Type B pancreatic cell (in vitro differentiated cells): ENCODE results near the gene HOXD1. TPM values are rescaled to one million over a fixed set of nuclear protein-coding genes. Genes with fewer than 3 reads are reported as not detected.

Experiments
- DNase-seq: peaks from one replicate; pipeline ENCODE4 v3.0.0; 2021; ENCODE audit warnings: mixed read lengths; ENCODE audit not compliant: unreplicated experiment; ENCODE audit errors: extremely low spot score
- H3K27ac Mint-ChIP-seq: 2 replicates; pipeline ENCODE4 v1.8.0; 2021; ENCODE audit warnings: mild to moderate bottlenecking, mixed read lengths
- H3K27me3 Mint-ChIP-seq: 2 replicates; pipeline ENCODE4 v1.8.0; 2021; ENCODE audit warnings: mixed read lengths
- H3K36me3 Mint-ChIP-seq: 2 replicates; pipeline ENCODE4 v1.8.0; 2021; ENCODE audit warnings: mixed read lengths
- H3K4me1 Mint-ChIP-seq: one replicate; pipeline ENCODE4 v1.8.0; 2021; ENCODE audit warnings: mixed read lengths; ENCODE audit not compliant: unreplicated experiment
- H3K4me3 Mint-ChIP-seq: 2 replicates; pipeline ENCODE4 v1.8.0; 2021; ENCODE audit warnings: mild to moderate bottlenecking, mixed read lengths
- H3K9me3 Mint-ChIP-seq: 2 replicates; pipeline ENCODE4 v1.8.0; 2021; ENCODE audit warnings: mixed read lengths
- CTCF ChIP-seq: fragments of 200-600 bp; sonication (generic); conservative IDR thresholded peaks from 2 replicates; pipeline ENCODE4 v1.5.0; 2021; ENCODE audit warnings: antibody characterized with exemption, mild to moderate bottlenecking
- total RNA-seq: library from RNA; stranded (reverse); gene quantifications from 2 replicates; pipeline ENCODE4 v1.2.1, GENCODE V29; 2021; ENCODE audit warnings: low replicate concordance

The HOXD1 gene
- total RNA-seq, 1 donor from 2014 or later = 7.7 TPM

GRCh38 chr2:176159663-176160250 is 28.7 kb upstream of the HOXD1 start:
- no peaks in the 10 kb centered on the region for H3K9me3 Mint-ChIP-seq
- peaks cover 10% of the 10 kb centered on the region for H3K36me3 Mint-ChIP-seq
- peak overlapping the region; percentile 74 for H3K27ac Mint-ChIP-seq
- TF ChIP-seq CTCF = no peak
- peaks cover 39% of the 10 kb centered on the region for H3K4me1 Mint-ChIP-seq
- peak overlapping the region; percentile 88 for H3K4me3 Mint-ChIP-seq
- DNase-seq = no peak
- peaks cover 93% of the 10 kb centered on the region for H3K27me3 Mint-ChIP-seq

DNA sequence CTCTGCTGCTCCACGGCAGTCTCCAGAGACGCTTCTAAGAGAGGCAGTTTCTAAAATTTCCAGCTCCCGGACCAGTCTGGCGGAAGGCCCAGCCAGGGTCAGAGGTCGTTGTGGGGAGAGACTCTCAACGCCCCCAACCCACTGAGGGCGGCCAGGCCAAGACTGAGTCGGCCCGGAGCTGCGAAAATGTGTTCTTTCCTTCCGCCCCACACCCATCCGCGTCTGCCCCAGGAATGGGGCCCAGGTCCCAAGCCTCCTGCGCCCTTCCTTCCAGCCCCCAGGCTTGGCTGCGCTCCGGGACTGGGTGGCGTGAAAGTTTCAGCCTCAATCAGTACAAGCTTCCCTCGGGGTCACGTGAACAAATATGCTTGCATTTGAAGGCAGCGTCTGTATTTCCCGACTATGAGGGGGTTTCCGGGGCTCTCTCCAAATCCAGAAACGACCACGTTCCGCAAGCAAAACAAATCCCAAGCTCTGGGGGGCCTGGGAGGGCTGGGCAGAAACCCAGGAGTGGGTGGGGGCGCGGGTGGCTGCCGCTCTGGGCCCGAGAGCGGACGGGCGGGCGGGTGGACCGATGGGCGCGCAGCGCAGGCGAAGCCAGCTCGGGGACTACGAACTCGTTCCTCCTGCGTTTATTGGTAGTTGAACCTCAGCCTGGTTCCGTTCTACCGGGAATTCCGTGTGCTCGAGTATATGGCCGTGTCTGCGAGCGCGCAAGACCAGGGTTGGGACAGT is 28.1 kb upstream of the HOXD1 start:
- DNase-seq = no peak
- no peak for TF ChIP-seq CTCF
- H3K9me3 Mint-ChIP-seq = no peaks in the 10 kb centered on the region
- peaks cover 40% of the 10 kb centered on the region for H3K4me1 Mint-ChIP-seq
- H3K27me3 Mint-ChIP-seq = peaks cover 93% of the 10 kb centered on the region
- peaks cover 4% of the 10 kb centered on the region for H3K36me3 Mint-ChIP-seq
- peak overlapping the region; percentile 88 for H3K4me3 Mint-ChIP-seq
- H3K27ac Mint-ChIP-seq = peak overlapping the region; percentile 64

- Mint-ChIP-seq H3K27ac (peak overlapping the region; percentile 64), H3K4me1 (peaks cover 48% of the 10 kb centered on the region), H3K27me3 (peaks cover 93% of the 10 kb centered on the region), H3K9me3 (no peaks in the 10 kb centered on the region), H3K36me3 (no peaks in the 10 kb centered on the region), H3K4me3 (peak overlapping the region; percentile 88)
- DNase-seq = no peak
- no peak for TF ChIP-seq CTCF
Measured at GRCh38 chr2:176160986-176161824, 27.3 kb upstream of the HOXD1 start.

- H3K27ac Mint-ChIP-seq = peak overlapping the region; percentile 64
- no peaks in the 10 kb centered on the region for H3K9me3 Mint-ChIP-seq
- TF ChIP-seq CTCF = no peak
- peaks cover 5% of the 10 kb centered on the region for H3K36me3 Mint-ChIP-seq
- peak overlapping the region; percentile 88 for H3K4me3 Mint-ChIP-seq
- peaks cover 95% of the 10 kb centered on the region for H3K27me3 Mint-ChIP-seq
- peaks cover 51% of the 10 kb centered on the region for H3K4me1 Mint-ChIP-seq
- no peak for DNase-seq
Measured at GRCh38 chr2:176161825-176162626, 26.4 kb upstream of the HOXD1 start.

DNA sequence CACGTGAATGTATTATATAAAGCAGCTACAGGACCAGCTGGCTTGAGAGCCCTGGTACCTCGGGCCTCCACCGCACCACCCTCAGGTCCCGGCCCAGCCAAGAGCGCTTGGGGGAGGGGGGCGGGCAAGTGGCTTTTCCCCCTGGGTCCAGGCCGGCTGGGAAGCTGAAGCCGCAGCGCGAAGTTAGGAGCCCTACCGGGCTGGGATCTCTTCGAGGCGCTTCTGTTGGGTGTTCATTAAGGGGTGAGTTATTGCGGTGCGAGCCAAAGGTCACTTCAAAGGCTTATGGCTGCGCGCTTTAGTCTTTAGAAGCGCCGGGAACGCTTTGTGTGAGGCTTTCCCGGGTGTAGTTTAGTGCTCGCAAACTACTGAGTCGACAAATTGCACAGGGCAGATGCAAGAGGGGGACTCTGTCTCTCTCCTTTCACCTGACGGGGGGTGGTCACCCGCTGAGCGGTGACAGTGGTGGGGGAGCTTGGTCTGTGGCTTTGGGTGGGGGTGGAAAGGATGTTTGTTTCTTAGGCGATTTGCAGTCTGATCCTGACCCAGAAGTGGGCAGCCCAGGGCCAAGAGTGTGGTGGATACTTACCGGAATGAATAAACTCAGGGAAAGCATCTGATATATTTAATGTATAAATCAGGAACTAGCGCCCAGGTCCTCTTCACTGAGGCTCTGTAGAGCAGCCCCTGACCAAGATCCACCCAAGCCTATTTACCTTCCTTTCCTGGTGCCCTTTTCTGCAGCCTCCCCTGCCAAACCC is 25.4 kb upstream of the HOXD1 start:
- Mint-ChIP-seq H3K9me3 (no peaks in the 10 kb centered on the region), H3K4me3 (peak overlapping the region; percentile 87), H3K27ac (peak overlapping the region; percentile 89), H3K27me3 (peaks cover 96% of the 10 kb centered on the region), H3K36me3 (peaks cover 13% of the 10 kb centered on the region), H3K4me1 (peaks cover 49% of the 10 kb centered on the region)
- TF ChIP-seq CTCF = no peak
- no peak for DNase-seq
